Thyroid gland (tissue), 4 donors: ENCODE results near the gene TBXA2R.

Experiments
- POLR2A ChIP-seq, 2 donors: fragments of 450-650 bp; IDR thresholded peaks; one replicate each; pipeline ENCODE4 v1.6.1; 2017; ENCODE audit warnings: antibody characterized with exemption in 2 of 2, mild to moderate bottlenecking in 2 of 2, moderate library complexity in 1 of 2
- TF ChIP-seq, protein P1 (sequence below), 6 experiments: fragments of 200-600 bp in 3 of 6; fragments of 450-650 bp in 3 of 6; sonication (generic) in 3 of 6; IDR thresholded peaks; one replicate each; pipeline ENCODE4 v1.5.1; 2016 to 2019; ENCODE audit warnings: antibody characterized with exemption in 6 of 6, mild to moderate bottlenecking in 2 of 6, inconsistent platforms in 1 of 6, moderate library complexity in 1 of 6

GRCh38 chr19:3622224-3622623, 15.5 kb upstream of the TBXA2R start:
- no peak for TF ChIP-seq POLR2A (IDR thresholded peaks at IDR 0.05)
- TF ChIP-seq, protein P1, sequence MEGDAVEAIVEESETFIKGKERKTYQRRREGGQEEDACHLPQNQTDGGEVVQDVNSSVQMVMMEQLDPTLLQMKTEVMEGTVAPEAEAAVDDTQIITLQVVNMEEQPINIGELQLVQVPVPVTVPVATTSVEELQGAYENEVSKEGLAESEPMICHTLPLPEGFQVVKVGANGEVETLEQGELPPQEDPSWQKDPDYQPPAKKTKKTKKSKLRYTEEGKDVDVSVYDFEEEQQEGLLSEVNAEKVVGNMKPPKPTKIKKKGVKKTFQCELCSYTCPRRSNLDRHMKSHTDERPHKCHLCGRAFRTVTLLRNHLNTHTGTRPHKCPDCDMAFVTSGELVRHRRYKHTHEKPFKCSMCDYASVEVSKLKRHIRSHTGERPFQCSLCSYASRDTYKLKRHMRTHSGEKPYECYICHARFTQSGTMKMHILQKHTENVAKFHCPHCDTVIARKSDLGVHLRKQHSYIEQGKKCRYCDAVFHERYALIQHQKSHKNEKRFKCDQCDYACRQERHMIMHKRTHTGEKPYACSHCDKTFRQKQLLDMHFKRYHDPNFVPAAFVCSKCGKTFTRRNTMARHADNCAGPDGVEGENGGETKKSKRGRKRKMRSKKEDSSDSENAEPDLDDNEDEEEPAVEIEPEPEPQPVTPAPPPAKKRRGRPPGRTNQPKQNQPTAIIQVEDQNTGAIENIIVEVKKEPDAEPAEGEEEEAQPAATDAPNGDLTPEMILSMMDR (IDR thresholded peaks at IDR 0.05), result no peak
